HG03039 (cell line): ENCODE measurements around the gene MAPK12.
A peak's percentile ranks its signal among the peaks of the same experiment; 100 is the strongest.
"Not testable (repeated sequence)": the region's sequence is repeated elsewhere in the genome, so short reads cannot be mapped to it uniquely, and the experiment has no call there.

Experiments used
- ATAC-seq: cut with Tn5 transposase; IDR thresholded peaks from one replicate; pipeline ENCODE4 v1.9.1; 2021; ENCODE audit warnings: mild to moderate bottlenecking, moderate library complexity; ENCODE audit not compliant: unreplicated experiment

The MAPK12 gene

GRCh38 chr22:50282361-50283155, 21.1 kb upstream of the MAPK12 start:
- ATAC-seq, result no peak

- ATAC-seq, result no peak
These were observed 20.5 kb upstream of the MAPK12 start for GRCh38 chr22:50281957-50282356.

- ATAC-seq, result no peak
These were observed 19.9 kb upstream of the MAPK12 start for GRCh38 chr22:50281384-50281760.

- no peak for ATAC-seq
These were observed 19.4 kb upstream of the MAPK12 start for GRCh38 chr22:50280708-50281383.

GRCh38 chr22:50280022-50280707, 18.7 kb upstream of the MAPK12 start:
- no peak for ATAC-seq

- ATAC-seq, result no peak
These were observed 17.6 kb upstream of the MAPK12 start for GRCh38 chr22:50278956-50279619.

- no peak for ATAC-seq
These were observed 17.0 kb upstream of the MAPK12 start for GRCh38 chr22:50278461-50278860.

- no peak for ATAC-seq
These were observed 16.3 kb upstream of the MAPK12 start for GRCh38 chr22:50277761-50278160.

GRCh38 chr22:50276143-50276542, 14.7 kb upstream of the MAPK12 start:
- ATAC-seq, result peak; percentile 65

GRCh38 chr22:50275181-50276055, 13.9 kb upstream of the MAPK12 start:
- no peak for ATAC-seq

- ATAC-seq, result no peak
These were observed 13.3 kb upstream of the MAPK12 start for GRCh38 chr22:50274771-50275170.

- ATAC-seq, result no peak
These were observed 12.8 kb upstream of the MAPK12 start for GRCh38 chr22:50274311-50274710.

- ATAC-seq, result not testable (repeated sequence)
These were observed 12.3 kb upstream of the MAPK12 start for GRCh38 chr22:50273781-50274180.

- ATAC-seq, result not testable (repeated sequence)
These were observed 11.9 kb upstream of the MAPK12 start for GRCh38 chr22:50273352-50273751.

GRCh38 chr22:50272044-50272802, 10.7 kb upstream of the MAPK12 start:
- no peak for ATAC-seq

- ATAC-seq, result no peak
These were observed 10.1 kb upstream of the MAPK12 start for GRCh38 chr22:50271519-50271970.

GRCh38 chr22:50270666-50271394, 9.3 kb upstream of the MAPK12 start:
- ATAC-seq, result no peak

GRCh38 chr22:50269970-50270665, 8.6 kb upstream of the MAPK12 start, which contains the start of gene MAPK11:
TSS of gene MAPK11 (minus strand) at chr22:50270380. CDS start at chr22:50270292, 88 bp downstream.
- ATAC-seq, result no peak
